ENCODE measurements around the gene DOCK9. TPM values are rescaled to one million over a fixed set of nuclear protein-coding genes. Genes with fewer than 3 reads are reported as not detected.

DOCK9 gene
- total RNA-seq, 4 donors from 2014 or later: 79.1 to 197 (median 107) TPM

GRCh38 chr13:98919566-98919965, 58.3 kb downstream of the DOCK9 start:
- TF ChIP-seq POLR2A (IDR thresholded peaks at IDR 0.05): no peak
- TF ChIP-seq CTCF (IDR thresholded peaks at IDR 0.05): no peak
- no peak overlapping the region for H3K27ac ChIP-seq

DNA sequence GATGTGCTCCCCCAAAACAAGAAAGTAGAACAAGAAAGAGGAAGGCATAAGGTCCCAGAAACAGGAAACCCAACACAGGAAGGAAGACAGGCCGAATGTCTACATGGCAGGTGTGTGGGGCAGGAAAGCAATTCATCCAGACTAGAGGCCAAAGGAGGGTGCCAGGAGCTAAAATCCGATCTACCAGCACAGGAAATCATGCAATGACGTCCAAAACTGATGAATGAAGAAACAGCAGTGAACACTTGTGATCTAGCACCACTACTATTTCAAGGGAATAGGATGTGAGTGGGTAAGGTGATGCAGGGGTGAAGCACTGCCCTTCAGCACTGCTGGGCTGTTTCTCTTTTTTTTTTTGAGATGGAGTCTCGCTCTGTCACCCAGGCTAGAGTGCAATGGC, 59.1 kb downstream of the DOCK9 start:
- no peak for DNase-seq
- TF ChIP-seq POLR2A (IDR thresholded peaks at IDR 0.05): no peak
- no peak for TF ChIP-seq CTCF (IDR thresholded peaks at IDR 0.05)
- no peak overlapping the region for H3K4me3 ChIP-seq
- H3K36me3 ChIP-seq: no peaks in the 10 kb centered on the region
- no peaks in the 10 kb centered on the region for H3K4me1 ChIP-seq
- no peaks in the 10 kb centered on the region for H3K27me3 ChIP-seq
- H3K27ac ChIP-seq: no peak overlapping the region
- no peaks in the 10 kb centered on the region for H3K9me3 ChIP-seq
- intact Hi-C loops (cut with DNase I; ENCODE audit: low total_unique reads): no loop called here

More at GRCh38 chr13:98919566-98919965, 58.3 kb downstream of the DOCK9 start:
- Histone ChIP-seq H3K9me3 (no peaks in the 10 kb centered on the region), H3K4me3 (no peak overlapping the region), H3K36me3 (no peaks in the 10 kb centered on the region), H3K4me1 (no peaks in the 10 kb centered on the region), H3K27me3 (no peaks in the 10 kb centered on the region)
- intact Hi-C loops (cut with DNase I; ENCODE audit: low total_unique reads): no loop called here
- no peak for DNase-seq

DNA sequence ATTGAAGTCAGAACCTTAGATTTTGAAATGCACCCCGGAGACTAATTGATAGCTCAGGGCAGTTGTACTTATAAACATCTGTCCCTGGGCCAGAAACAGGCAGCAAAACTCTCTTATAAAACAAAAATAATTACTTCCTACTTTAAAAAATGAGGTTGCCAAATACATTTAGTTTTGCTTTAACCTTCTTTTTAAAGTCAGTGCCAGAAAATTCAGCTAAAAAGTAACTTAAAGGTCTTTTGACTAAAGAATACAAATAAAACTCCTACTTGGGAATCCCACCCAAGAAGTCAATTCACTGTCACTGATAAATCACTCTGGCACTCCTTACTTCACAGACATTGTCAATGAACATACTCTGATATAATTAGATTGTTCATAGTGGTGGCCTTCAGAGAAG, 60.7 kb downstream of the DOCK9 start:
- DNase-seq: no peak
- no peak for TF ChIP-seq CTCF (IDR thresholded peaks at IDR 0.05)
- TF ChIP-seq POLR2A (IDR thresholded peaks at IDR 0.05): no peak
- Histone ChIP-seq H3K9me3 (no peaks in the 10 kb centered on the region), H3K27me3 (no peaks in the 10 kb centered on the region), H3K4me3 (no peak overlapping the region), H3K4me1 (no peaks in the 10 kb centered on the region), H3K27ac (peak overlapping the region in 1 of 2 donors; percentile 6), H3K36me3 (no peaks in the 10 kb centered on the region)
- intact Hi-C loops (cut with DNase I; ENCODE audit: low total_unique reads): no loop called here

DNA sequence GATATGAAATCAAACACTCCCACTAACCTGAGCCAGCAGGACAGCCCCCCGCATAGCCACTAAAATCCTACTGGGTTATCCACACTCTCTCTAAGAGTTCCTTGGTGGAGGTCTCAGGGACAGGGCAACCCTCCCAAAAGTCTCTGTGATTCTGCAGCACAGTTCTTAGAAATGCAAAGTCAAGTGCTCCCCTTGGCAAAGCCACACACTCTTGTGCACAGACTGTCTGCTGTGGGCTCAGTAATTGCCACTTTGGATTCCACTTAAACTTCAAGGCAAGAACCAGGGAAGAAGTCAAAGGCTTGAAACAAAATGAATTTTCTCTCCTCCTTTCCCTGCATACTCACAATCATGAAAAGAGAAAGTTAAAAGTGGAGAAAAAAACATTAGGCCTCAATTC, 61.5 kb downstream of the DOCK9 start:
- intact Hi-C loops (cut with DNase I; ENCODE audit: low total_unique reads): no loop called here
- Histone ChIP-seq H3K4me1 (no peaks in the 10 kb centered on the region), H3K36me3 (no peaks in the 10 kb centered on the region), H3K27ac (peak overlapping the region in 1 of 2 donors; percentile 6), H3K9me3 (no peaks in the 10 kb centered on the region), H3K4me3 (no peak overlapping the region), H3K27me3 (no peaks in the 10 kb centered on the region)
- TF ChIP-seq CTCF (IDR thresholded peaks at IDR 0.05): no peak
- TF ChIP-seq POLR2A (IDR thresholded peaks at IDR 0.05): no peak
- DNase-seq: no peak

GRCh38 chr13:98915981-98916380, 61.9 kb downstream of the DOCK9 start:
- H3K4me1 ChIP-seq: no peaks in the 10 kb centered on the region
- H3K4me3 ChIP-seq: no peak overlapping the region
- H3K27ac ChIP-seq: peak overlapping the region in 1 of 2 donors; percentile 6
- H3K36me3 ChIP-seq: no peaks in the 10 kb centered on the region
- intact Hi-C loops (cut with DNase I; ENCODE audit: low total_unique reads): no loop called here
- TF ChIP-seq CTCF (IDR thresholded peaks at IDR 0.05): no peak
- no peak for TF ChIP-seq POLR2A (IDR thresholded peaks at IDR 0.05)
- DNase-seq: no peak
- H3K27me3 ChIP-seq: no peaks in the 10 kb centered on the region
- no peaks in the 10 kb centered on the region for H3K9me3 ChIP-seq

Measured in uterus (tissue), 4 donors.